OCI-LY3 (cell line): ENCODE results near the gene NACAD.

Source experiments
- H2AFZ ChIP-seq: fragments of 200-600, 300-600 bp; shearing (Covaris generic); 2 replicates; pipeline ENCODE4 v1.6.0; 2014; ENCODE audit warnings: antibody characterized with exemption, low read depth, low read length
- H3K27ac ChIP-seq: fragments of 200-600, 300-600 bp; sonication (generic); 2 replicates; pipeline ENCODE4 v1.5.1; 2014; ENCODE audit warnings: mild to moderate bottlenecking, low read length, moderate library complexity, mixed read lengths
- H3K27me3 ChIP-seq: fragments of 200-600, 300-600 bp; sonication (generic); 2 replicates; pipeline ENCODE4 v1.6.1; 2014; ENCODE audit warnings: low read depth, low read length, mixed read lengths
- H3K36me3 ChIP-seq: fragments of 200-600, 300-600 bp; sonication (generic); replicated peaks from 2 replicates; pipeline ENCODE3; 2014; ENCODE audit warnings: low read depth, low read length, mixed read lengths
- H3K4me1 ChIP-seq: fragments of 300-600, 200-600 bp; sonication (generic); 2 replicates; pipeline ENCODE4 v1.6.1; 2014; ENCODE audit warnings: low read length, mixed read lengths
- H3K4me2 ChIP-seq: fragments of 200-600, 300-600 bp; sonication (generic); 2 replicates; pipeline ENCODE4 v1.6.1; 2014; ENCODE audit warnings: low read length, mixed read lengths
- H3K4me3 ChIP-seq: fragments of 300-600, 200-600 bp; sonication (generic); 2 replicates; pipeline ENCODE4 v1.5.1; 2014; ENCODE audit warnings: antibody characterized with exemption, mild to moderate bottlenecking, low read length, moderate library complexity
- H3K79me2 ChIP-seq: fragments of 300-600, 200-600 bp; shearing (Covaris generic); 2 replicates; pipeline ENCODE4 v1.6.1; 2014; ENCODE audit warnings: mild to moderate bottlenecking, low read length, mixed read lengths
- H3K9ac ChIP-seq: fragments of 300-600, 200-600 bp; shearing (Covaris generic); 2 replicates; pipeline ENCODE4 v1.6.0; 2014; ENCODE audit warnings: mild to moderate bottlenecking, low read length, moderate library complexity
- H3K9me3 ChIP-seq: fragments of 200-600, 300-600 bp; shearing (Covaris generic); 2 replicates; pipeline ENCODE4 v1.6.1; 2014; ENCODE audit warnings: low read length, mixed read lengths; ENCODE audit not compliant: insufficient read depth
- H4K20me1 ChIP-seq: fragments of 200-600, 300-600 bp; sonication (generic); 2 replicates; pipeline ENCODE4 v1.6.1; 2016; ENCODE audit warnings: low read length, mixed read lengths; ENCODE audit not compliant: insufficient read depth
- CTCF ChIP-seq: fragments of 200-600, 300-600 bp; sonication (generic); IDR thresholded peaks from 2 replicates; pipeline ENCODE4 v1.5.1; 2014; ENCODE audit warnings: antibody characterized with exemption, low read length, low read depth
- EZH2phosphoT487 ChIP-seq: fragments of 200-600 bp; shearing (Covaris generic); IDR thresholded peaks from 2 replicates; pipeline ENCODE4 v1.6.1; 2018; ENCODE audit warnings: antibody characterized with exemption, mixed run types, low read depth

The NACAD gene

GRCh38 chr7:45064047-45064725 is 24.6 kb downstream of the NACAD start:
- H3K4me3 ChIP-seq: no peak overlapping the region
- no peaks in the 10 kb centered on the region for H3K4me1 ChIP-seq
- no peaks in the 10 kb centered on the region for H3K9me3 ChIP-seq
- peaks cover 3% of the 10 kb centered on the region for H3K36me3 ChIP-seq
- H3K27ac ChIP-seq: no peak overlapping the region
- H2AFZ ChIP-seq: no peak overlapping the region
- H3K9ac ChIP-seq: no peak overlapping the region
- no peak overlapping the region for H3K4me2 ChIP-seq
- no peak for TF ChIP-seq EZH2phosphoT487
- TF ChIP-seq CTCF: no peak
- no peaks in the 10 kb centered on the region for H3K79me2 ChIP-seq
- peaks cover 11% of the 10 kb centered on the region; the same call in 1 of the 2 replicates for H4K20me1 ChIP-seq
- H3K27me3 ChIP-seq: no peaks in the 10 kb centered on the region

GRCh38 chr7:45061806-45062425 is 26.9 kb downstream of the NACAD start:
- no peaks in the 10 kb centered on the region for H3K36me3 ChIP-seq

GRCh38 chr7:45061352-45061751 is 27.4 kb downstream of the NACAD start:
- Histone ChIP-seq H3K4me1 (no peaks in the 10 kb centered on the region), H3K27ac (no peak overlapping the region), H3K4me3 (no peak overlapping the region), H3K9me3 (no peaks in the 10 kb centered on the region), H4K20me1 (peaks cover 17% of the 10 kb centered on the region; the same call in 1 of the 2 replicates), H3K4me2 (no peak overlapping the region), H3K79me2 (no peaks in the 10 kb centered on the region), H3K9ac (no peak overlapping the region), H2AFZ (no peak overlapping the region), H3K36me3 (no peaks in the 10 kb centered on the region), H3K27me3 (no peaks in the 10 kb centered on the region)
- TF ChIP-seq EZH2phosphoT487 (no peak), CTCF (no peak)

More at GRCh38 chr7:45061806-45062425, 26.9 kb downstream of the NACAD start:
- Histone ChIP-seq H3K9me3 (no peaks in the 10 kb centered on the region), H3K4me2 (no peak overlapping the region), H3K9ac (no peak overlapping the region), H3K79me2 (no peaks in the 10 kb centered on the region), H3K4me3 (no peak overlapping the region), H2AFZ (no peak overlapping the region), H3K4me1 (no peaks in the 10 kb centered on the region), H3K27me3 (no peaks in the 10 kb centered on the region), H3K27ac (no peak overlapping the region), H4K20me1 (peaks cover 17% of the 10 kb centered on the region; the same call in 1 of the 2 replicates)
- TF ChIP-seq CTCF (no peak), EZH2phosphoT487 (no peak)

- H3K79me2 ChIP-seq: no peaks in the 10 kb centered on the region
- H4K20me1 ChIP-seq: peaks cover 17% of the 10 kb centered on the region; the same call in 1 of the 2 replicates
- no peaks in the 10 kb centered on the region for H3K9me3 ChIP-seq
- H3K4me1 ChIP-seq: no peaks in the 10 kb centered on the region
- no peak overlapping the region for H2AFZ ChIP-seq
- H3K27me3 ChIP-seq: no peaks in the 10 kb centered on the region
- H3K9ac ChIP-seq: no peak overlapping the region
- no peak overlapping the region for H3K4me3 ChIP-seq
- no peaks in the 10 kb centered on the region for H3K36me3 ChIP-seq
- no peak overlapping the region for H3K4me2 ChIP-seq
- TF ChIP-seq EZH2phosphoT487: no peak
- no peak for TF ChIP-seq CTCF
- no peak overlapping the region for H3K27ac ChIP-seq
These were observed 28.5 kb downstream of the NACAD start for GRCh38 chr7:45060295-45060694.
